HCT116 (cell line): ENCODE measurements around the gene RCBTB2. TPM values are rescaled to one million over a fixed set of nuclear protein-coding genes. Genes with fewer than 3 reads are reported as not detected.

Experiments
- ATAC-seq: fragments of 200-7000 bp; cut with Tn5 transposase; 2 replicates; pipeline ENCODE4 v1.9.1; 2020; ENCODE audit warnings: mild to moderate bottlenecking, moderate library complexity
- BruUV-seq: library from RNA; stranded (reverse); fragments of 400-500 nt; replicated peaks from 2 replicates; lab custom pipeline; 2021; lab: Mats Ljungman, UMichigan
- CTCF ChIA-PET: fragments of 300-600 bp; sonication (Branson Sonifier 250); formaldehyde crosslinking; loops from one replicate; lab custom pipeline; 2021; ENCODE audit warnings: antibody characterized with exemption; lab: Charles Lee
- POLR2A ChIA-PET: fragments of 300-600, 350-600 bp; sonication (Branson Sonifier 250); formaldehyde crosslinking; loops from one replicate; lab custom pipeline; 2021; ENCODE audit warnings: antibody characterized with exemption; lab: Charles Lee
- RAD21 ChIA-PET, 2 experiments: fragments of 300-600 bp; sonication (Branson Sonifier 250); formaldehyde crosslinking; loops; one replicate each; lab custom pipeline; 2023; ENCODE audit warnings: low total read pairs in 2 of 2; ENCODE audit not compliant: uncharacterized antibody in 2 of 2, unreplicated experiment in 2 of 2, low non-redundant PET in 1 of 2; lab: Charles Lee
- DNase-seq: peaks from one replicate; pipeline ENCODE4 v3.0.0-alpha.2; 2010; ENCODE audit warnings: low read depth, low spot score
- H2AFZ ChIP-seq: fragments of 200-600 bp; shearing (Covaris generic), sonication (generic); 2 replicates; pipeline ENCODE4 v1.6.1; 2017; ENCODE audit warnings: low read depth, mixed run types, mixed read lengths, antibody characterized with exemption, low read length; ENCODE audit not compliant: poor library complexity, severe bottlenecking
- H3K27ac ChIP-seq: 2 replicates; pipeline ENCODE4 v1.5.1; 2012; ENCODE audit warnings: low read depth, low read length
- H3K27me3 ChIP-seq: fragments of 200-600 bp; sonication (generic); 2 replicates; pipeline ENCODE4 v1.6.1; 2016; ENCODE audit warnings: mixed run types, low read length, mixed read lengths; ENCODE audit not compliant: insufficient read depth
- H3K36me3 ChIP-seq, 2 experiments: fragments of 200-500 bp in 1 of 2; fragments of 200-600 bp in 1 of 2; sonication (Bioruptor generic) in 1 of 2; sonication (generic) in 1 of 2; 2 replicates each; pipeline versions ENCODE4 v1.5.1 to v1.6.1; 2014 to 2016; ENCODE audit warnings: low read length in 2 of 2, inconsistent platforms in 1 of 2, mixed read lengths in 1 of 2, mixed run types in 1 of 2; ENCODE audit not compliant: insufficient read depth in 2 of 2, control insufficient read depth in 1 of 2
- H3K4me1 ChIP-seq, 2 experiments: fragments of 200-600 bp in 1 of 2; sonication (generic) in 1 of 2; 2 replicates each; pipeline versions ENCODE4 v1.5.1 to v1.6.1; 2012 to 2017; ENCODE audit warnings: low read length in 2 of 2, inconsistent platforms in 1 of 2, mild to moderate bottlenecking in 1 of 2, mixed read lengths in 1 of 2, mixed run types in 1 of 2, moderate library complexity in 1 of 2; ENCODE audit not compliant: insufficient read depth in 2 of 2, control insufficient read depth in 1 of 2
- H3K4me2 ChIP-seq: fragments of 200-600 bp; sonication (generic); 2 replicates; pipeline ENCODE4 v1.6.1; 2017; ENCODE audit warnings: mixed run types, low read length, mixed read lengths
- H3K4me3 ChIP-seq, 2 experiments: fragments of 200-600 bp in 1 of 2; sonication (generic) in 1 of 2; replicated peaks in 1 of 2; 2 replicates each; pipeline ENCODE4 v1.5.1; 2011 to 2016; ENCODE audit warnings: low read length in 2 of 2, control low read depth in 1 of 2, low read depth in 1 of 2, mild to moderate bottlenecking in 1 of 2, mixed read lengths in 1 of 2, mixed run types in 1 of 2
- H3K79me2 ChIP-seq: fragments of 200-600 bp; sonication (generic); 2 replicates; pipeline ENCODE4 v1.6.1; 2017; ENCODE audit warnings: mild to moderate bottlenecking, mixed run types, low read length, moderate library complexity, mixed read lengths; ENCODE audit not compliant: insufficient read depth
- H3K9ac ChIP-seq: fragments of 200-600 bp; sonication (generic); 2 replicates; pipeline ENCODE4 v1.6.1; 2016; ENCODE audit warnings: low read length, mixed read lengths
- H3K9me2 ChIP-seq: fragments of 200-600 bp; sonication (generic), shearing (Covaris generic); 2 replicates; pipeline ENCODE4 v1.6.1; 2017; ENCODE audit warnings: mixed run types, mild to moderate bottlenecking, moderate library complexity; ENCODE audit not compliant: insufficient read depth
- H3K9me3 ChIP-seq, 2 experiments: fragments of 200-500 bp in 1 of 2; fragments of 200-600 bp in 1 of 2; sonication (Bioruptor generic) in 1 of 2; sonication (generic) in 1 of 2; 2 replicates each; pipeline ENCODE4 v1.6.1; 2014 to 2017; ENCODE audit warnings: low read length in 2 of 2, mixed read lengths in 2 of 2, inconsistent platforms in 1 of 2, low read depth in 1 of 2, mild to moderate bottlenecking in 1 of 2, mixed run types in 1 of 2, moderate library complexity in 1 of 2; ENCODE audit not compliant: control insufficient read depth in 1 of 2, insufficient read depth in 1 of 2
- H4K20me1 ChIP-seq: fragments of 200-600 bp; sonication (generic), shearing (Covaris generic); 2 replicates; pipeline ENCODE4 v1.6.1; 2017; ENCODE audit warnings: mixed run types, mild to moderate bottlenecking, moderate library complexity; ENCODE audit not compliant: insufficient read depth
- CEBPB ChIP-seq: IDR thresholded peaks from 2 replicates; pipeline ENCODE4 v1.6.1; 2012; ENCODE audit warnings: low read depth
- FOSL1 ChIP-seq: IDR thresholded peaks from 2 replicates; pipeline ENCODE4 v1.6.1; 2012; ENCODE audit warnings: low read depth
- SP1 ChIP-seq: IDR thresholded peaks from 2 replicates; pipeline ENCODE4 v1.6.1; 2012; ENCODE audit warnings: low read depth
- SRF ChIP-seq: IDR thresholded peaks from 2 replicates; pipeline ENCODE4 v1.6.1; 2012; ENCODE audit warnings: low read depth
- YY1 ChIP-seq: IDR thresholded peaks from 2 replicates; pipeline ENCODE4 v1.6.1; 2011; ENCODE audit warnings: low read length, low read depth, moderate library complexity, mild to moderate bottlenecking; ENCODE audit not compliant: insufficient replicate concordance; ENCODE audit errors: extremely low read depth
- intact Hi-C: fragments of 100-400 bp; cut with micrococcal nuclease; formaldehyde crosslinking; loops from 2 replicates; pipeline ENCODE4 v1.10.0; 2022
- total RNA-seq: library from RNA; stranded (reverse); gene quantifications from one replicate; pipeline ENCODE4 v1.2.1, GENCODE V29; 2021; ENCODE audit not compliant: unreplicated experiment
- TF ChIP-seq, protein P1 (sequence below), 3 experiments: fragments of 200-600 bp in 1 of 3; sonication (generic) in 1 of 3; IDR thresholded peaks in 2 of 3; conservative IDR thresholded peaks in 1 of 3; 2 replicates each; pipeline ENCODE4 v1.5.1; 2012 to 2017; ENCODE audit warnings: low read depth in 2 of 3, low read length in 2 of 3, antibody characterized with exemption in 1 of 3, borderline replicate concordance in 1 of 3, control low read depth in 1 of 3, mild to moderate bottlenecking in 1 of 3, mixed read lengths in 1 of 3, mixed run types in 1 of 3, moderate library complexity in 1 of 3; ENCODE audit not compliant: insufficient read depth in 1 of 3

Gene RCBTB2
- total RNA-seq, 1 experiment from 2014 or later: 1.3 TPM

DNA sequence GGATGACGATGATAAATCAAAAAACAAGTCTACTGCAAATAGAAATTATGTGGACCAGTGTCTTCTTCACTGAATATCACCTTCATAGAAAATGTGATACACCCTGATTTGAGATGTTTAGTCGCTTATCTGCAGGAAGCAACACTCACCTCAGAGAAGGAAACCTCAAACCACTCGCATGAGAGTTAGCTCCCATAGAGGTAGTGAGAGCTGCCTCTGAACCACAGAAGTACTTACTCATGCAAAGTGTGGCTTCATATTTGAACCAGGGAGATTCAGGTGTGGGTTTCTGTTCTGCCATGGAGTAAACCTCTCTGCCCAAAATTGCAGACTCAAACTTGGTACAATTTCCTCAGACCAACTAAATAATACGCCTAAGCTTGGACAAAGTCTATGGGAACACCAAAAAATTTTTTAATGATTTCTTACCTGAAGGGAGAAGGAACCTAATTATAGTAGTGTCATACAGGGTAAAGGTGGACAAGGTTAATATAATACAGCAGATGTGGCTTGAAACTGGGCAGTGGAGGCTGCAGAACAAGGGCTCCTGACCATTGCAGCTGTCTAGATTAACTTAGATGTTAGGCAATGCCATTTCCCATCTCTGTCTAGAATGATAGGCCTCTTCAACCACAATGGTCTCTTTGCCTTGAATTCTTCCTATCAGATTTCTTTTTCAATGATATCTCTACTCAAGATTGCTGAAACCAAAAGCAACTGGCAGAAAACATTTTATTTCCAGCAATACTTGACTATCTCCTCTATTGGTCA is 29.6 kb upstream of the RCBTB2 start:
- no peaks in the 10 kb centered on the region for H3K36me3 ChIP-seq
- no peaks in the 10 kb centered on the region for H3K27me3 ChIP-seq
- intact Hi-C loops: no loop called here
- TF ChIP-seq FOSL1: no peak
- TF ChIP-seq CEBPB: no peak
- TF ChIP-seq SP1: no peak
- no peak for TF ChIP-seq YY1
- TF ChIP-seq, protein P1, sequence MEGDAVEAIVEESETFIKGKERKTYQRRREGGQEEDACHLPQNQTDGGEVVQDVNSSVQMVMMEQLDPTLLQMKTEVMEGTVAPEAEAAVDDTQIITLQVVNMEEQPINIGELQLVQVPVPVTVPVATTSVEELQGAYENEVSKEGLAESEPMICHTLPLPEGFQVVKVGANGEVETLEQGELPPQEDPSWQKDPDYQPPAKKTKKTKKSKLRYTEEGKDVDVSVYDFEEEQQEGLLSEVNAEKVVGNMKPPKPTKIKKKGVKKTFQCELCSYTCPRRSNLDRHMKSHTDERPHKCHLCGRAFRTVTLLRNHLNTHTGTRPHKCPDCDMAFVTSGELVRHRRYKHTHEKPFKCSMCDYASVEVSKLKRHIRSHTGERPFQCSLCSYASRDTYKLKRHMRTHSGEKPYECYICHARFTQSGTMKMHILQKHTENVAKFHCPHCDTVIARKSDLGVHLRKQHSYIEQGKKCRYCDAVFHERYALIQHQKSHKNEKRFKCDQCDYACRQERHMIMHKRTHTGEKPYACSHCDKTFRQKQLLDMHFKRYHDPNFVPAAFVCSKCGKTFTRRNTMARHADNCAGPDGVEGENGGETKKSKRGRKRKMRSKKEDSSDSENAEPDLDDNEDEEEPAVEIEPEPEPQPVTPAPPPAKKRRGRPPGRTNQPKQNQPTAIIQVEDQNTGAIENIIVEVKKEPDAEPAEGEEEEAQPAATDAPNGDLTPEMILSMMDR (IDR thresholded peaks at IDR 0.05 in 2 of 3, conservative IDR thresholded peaks at IDR 0.05 in 1 of 3; ENCODE audit: borderline replicate concordance in 1 of 3, insufficient read depth in 1 of 3, low read depth in 2 of 3, low read length in 2 of 3): no peak
- no peak for TF ChIP-seq SRF
- no peaks in the 10 kb centered on the region for H3K79me2 ChIP-seq
- H2AFZ ChIP-seq: no peak overlapping the region
- no peaks in the 10 kb centered on the region for H3K4me1 ChIP-seq
- POLR2A ChIA-PET: no interaction called here
- DNase-seq (no peak), ATAC-seq (no peak)
- no peaks in the 10 kb centered on the region for H4K20me1 ChIP-seq
- RAD21 ChIA-PET: no interaction called here
- no peak overlapping the region for H3K9ac ChIP-seq
- no peak overlapping the region for H3K4me3 ChIP-seq
- BruUV-seq: no TSS peak
- H3K4me2 ChIP-seq: no peak overlapping the region
- no peaks in the 10 kb centered on the region for H3K9me2 ChIP-seq
- no peak overlapping the region for H3K27ac ChIP-seq
- CTCF ChIA-PET: interaction anchor here (1.3 kb wide), 1 partner anchor 18 kb away, joined by 4 read pairs; no protein-coding TSS in a partner anchor
- H3K9me3 ChIP-seq: no peaks in the 10 kb centered on the region
